IPS-15b (cell line): ENCODE results near the gene ORMDL1.
A peak's percentile ranks its signal among the peaks of the same experiment; 100 is the strongest.
"Not testable (repeated sequence)": the region's sequence is repeated elsewhere in the genome, so short reads cannot be mapped to it uniquely, and the experiment has no call there.

Experiments
- H3K27me3 ChIP-seq: one replicate; pipeline ENCODE4 v1.6.1; 2013; ENCODE audit warnings: low read length; ENCODE audit not compliant: control insufficient read depth, insufficient read depth
- H3K36me3 ChIP-seq: one replicate; pipeline ENCODE4 v1.6.1; 2013; ENCODE audit warnings: low read length; ENCODE audit not compliant: control insufficient read depth, insufficient read depth
- H3K4me1 ChIP-seq: one replicate; pipeline ENCODE4 v1.6.1; 2013; ENCODE audit warnings: mild to moderate bottlenecking, low read length; ENCODE audit not compliant: control insufficient read depth, insufficient read depth
- H3K4me3 ChIP-seq: one replicate; pipeline ENCODE4 v1.5.1; 2013; ENCODE audit warnings: low read depth, low read length
- H3K9ac ChIP-seq: one replicate; pipeline ENCODE4 v1.6.1; 2013; ENCODE audit warnings: low read depth, mild to moderate bottlenecking, low read length
- H3K9me3 ChIP-seq: one replicate; pipeline ENCODE4 v1.6.1; 2013; ENCODE audit warnings: mild to moderate bottlenecking, low read length; ENCODE audit not compliant: control insufficient read depth, insufficient read depth

ORMDL1 gene

DNA sequence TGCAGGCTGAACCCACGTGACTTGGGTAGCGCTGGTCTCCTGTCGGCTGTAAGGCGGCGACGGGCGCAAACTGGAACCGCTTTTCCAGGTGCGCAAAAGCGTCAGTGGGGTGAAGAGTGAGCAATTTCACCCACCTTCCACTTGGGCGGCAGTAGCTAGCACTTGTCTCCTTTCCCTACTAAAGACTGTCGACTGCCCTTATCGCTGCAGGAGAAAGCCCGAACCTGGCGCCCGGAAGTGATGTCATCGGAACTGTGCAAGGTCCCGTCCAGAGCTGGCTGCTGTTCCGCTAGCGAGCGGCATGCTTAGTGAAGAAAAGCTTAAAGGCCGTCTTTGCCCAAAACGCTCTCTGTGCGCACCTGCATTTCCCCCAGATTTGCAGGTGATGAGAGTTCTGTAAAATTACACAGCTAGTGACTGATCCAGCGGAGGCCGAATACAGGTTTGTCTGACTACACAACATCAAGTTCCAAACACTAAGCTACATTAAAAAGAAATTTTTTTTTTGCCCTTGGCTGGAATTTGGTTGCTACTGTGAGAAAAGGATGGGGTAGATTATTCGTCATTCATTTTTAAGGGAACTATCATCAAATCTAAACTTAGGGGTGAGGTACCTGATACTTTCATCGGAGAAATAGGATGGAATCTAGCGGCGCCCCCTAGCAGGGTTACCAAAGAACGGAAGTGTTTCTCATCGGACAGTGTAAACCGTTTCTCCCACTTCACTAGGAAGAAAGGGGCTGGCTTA is 21.4 kb downstream of the ORMDL1 start, which contains the start of gene OSGEPL1:
OSGEPL1 (minus strand) TSS at position 242 of the 748 bp plus-strand sequence. CDS start 1,152 bp downstream, outside the sequence.
- no peaks in the 10 kb centered on the region for H3K9me3 ChIP-seq
- no peaks in the 10 kb centered on the region for H3K4me1 ChIP-seq
- peak within 1 kb of the TSS; percentile 95 for H3K4me3 ChIP-seq
- H3K27me3 ChIP-seq = no peaks in the 10 kb centered on the region
- H3K36me3 ChIP-seq = no peaks in the 10 kb centered on the region
- H3K9ac ChIP-seq = peak within 1 kb of the TSS; percentile 94

DNA sequence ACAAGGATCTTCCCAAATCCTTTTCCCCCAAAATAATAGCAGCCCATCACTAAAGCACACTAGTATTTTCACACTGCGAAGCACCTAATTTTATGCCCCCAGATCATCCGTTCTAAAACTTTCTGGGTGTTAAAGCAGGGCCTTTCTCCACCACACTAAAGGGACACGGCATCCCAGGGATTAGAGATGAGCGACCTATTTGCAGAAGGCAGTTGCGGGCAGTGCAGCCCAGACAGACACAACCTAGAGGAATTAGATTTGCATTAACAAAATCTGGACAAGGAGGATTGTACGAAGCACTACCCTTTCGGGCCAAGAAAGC is 21.9 kb downstream of the ORMDL1 start:
- no peaks in the 10 kb centered on the region for H3K27me3 ChIP-seq
- no peaks in the 10 kb centered on the region for H3K36me3 ChIP-seq
- H3K4me1 ChIP-seq = no peaks in the 10 kb centered on the region
- H3K9ac ChIP-seq = peak overlapping the region; percentile 94
- no peaks in the 10 kb centered on the region for H3K9me3 ChIP-seq
- H3K4me3 ChIP-seq = peak overlapping the region; percentile 95

DNA sequence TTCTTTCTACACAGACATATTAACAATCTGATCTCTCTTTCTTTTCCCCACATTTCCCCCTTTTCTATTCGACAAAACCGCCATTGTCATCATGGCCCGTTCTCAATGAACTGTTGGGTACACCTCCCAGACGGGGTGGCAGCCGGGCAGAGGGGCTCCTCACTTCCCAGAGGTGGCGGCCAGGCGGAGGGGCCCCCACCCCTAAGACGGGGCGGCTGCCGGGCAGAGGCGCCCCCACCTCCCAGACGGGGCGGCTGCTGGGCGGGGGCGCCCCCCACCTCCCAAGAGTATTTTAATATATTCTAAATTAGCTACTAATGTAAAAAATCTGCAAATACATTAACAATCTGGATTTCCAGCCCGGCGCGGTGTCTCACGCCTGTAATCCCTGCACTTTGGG is 24.0 kb downstream of the ORMDL1 start:
- H3K36me3 ChIP-seq, H3K4me1 ChIP-seq, H3K4me3 ChIP-seq, H3K9me3 ChIP-seq, H3K27me3 ChIP-seq, H3K9ac ChIP-seq: not testable (repeated sequence)

DNA sequence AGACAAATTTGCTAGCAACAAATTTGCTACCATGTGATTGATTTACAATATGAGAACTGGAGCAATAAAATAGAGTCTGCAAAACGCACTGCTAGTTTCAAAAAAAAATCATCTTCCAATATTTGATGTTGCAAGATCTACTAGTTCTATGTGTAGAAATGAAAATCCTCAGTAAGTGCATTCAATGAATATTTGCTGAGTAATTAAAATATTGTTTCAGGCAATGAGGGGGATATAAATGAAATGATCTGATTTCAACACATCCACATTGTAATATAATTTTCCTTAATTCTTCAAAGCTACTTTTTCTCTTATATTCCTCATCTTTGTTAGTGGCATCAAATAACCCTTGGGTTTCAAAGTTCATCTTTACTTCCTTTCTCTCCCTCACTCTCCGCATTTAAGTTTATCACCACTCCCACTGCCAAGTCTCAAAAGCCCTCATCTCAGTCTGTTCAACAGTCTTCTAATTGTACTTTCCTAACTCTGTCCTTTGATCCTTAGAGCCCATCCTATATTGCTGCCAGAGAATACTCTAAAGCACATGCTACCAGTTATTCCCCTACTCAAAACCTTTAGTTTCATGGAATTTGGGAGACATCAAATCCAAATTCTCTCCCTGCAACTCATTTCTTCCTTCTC is 27.7 kb downstream of the ORMDL1 start:
- Histone ChIP-seq H3K36me3 (peaks cover 3% of the 10 kb centered on the region), H3K9ac (no peak overlapping the region), H3K27me3 (no peaks in the 10 kb centered on the region), H3K9me3 (no peaks in the 10 kb centered on the region), H3K4me1 (no peaks in the 10 kb centered on the region), H3K4me3 (no peak overlapping the region)

DNA sequence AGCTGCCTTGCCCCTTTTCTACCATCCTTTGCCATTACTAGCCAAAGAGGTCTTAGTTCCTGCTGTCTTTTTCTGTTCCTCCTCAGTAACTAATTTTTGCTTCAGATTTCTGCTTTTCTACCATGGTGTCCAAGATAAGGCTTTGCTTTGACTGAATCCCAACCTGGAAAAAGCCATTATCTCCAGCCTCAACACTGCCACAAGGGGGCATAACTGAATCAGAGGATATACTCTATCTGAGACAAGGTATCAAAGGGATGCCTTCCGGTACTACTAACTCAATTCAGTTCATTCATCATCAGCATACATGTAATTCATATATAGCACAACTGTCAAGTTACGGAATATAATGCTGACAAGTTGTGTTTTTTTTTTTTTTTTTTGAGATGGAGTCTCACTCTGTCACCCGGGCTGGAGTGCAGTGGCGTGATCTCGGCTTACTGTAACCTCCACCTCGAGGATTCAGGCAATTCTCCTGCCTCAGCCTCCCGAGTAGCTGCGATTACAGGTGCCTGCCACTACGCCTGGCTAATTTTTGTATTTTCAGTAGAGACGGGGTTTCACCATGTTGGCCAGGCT is 33.0 kb downstream of the ORMDL1 start:
- Histone ChIP-seq H3K9me3 (no peaks in the 10 kb centered on the region), H3K27me3 (no peaks in the 10 kb centered on the region), H3K4me3 (no peak overlapping the region), H3K4me1 (no peaks in the 10 kb centered on the region), H3K36me3 (peaks cover 3% of the 10 kb centered on the region), H3K9ac (no peak overlapping the region)

DNA sequence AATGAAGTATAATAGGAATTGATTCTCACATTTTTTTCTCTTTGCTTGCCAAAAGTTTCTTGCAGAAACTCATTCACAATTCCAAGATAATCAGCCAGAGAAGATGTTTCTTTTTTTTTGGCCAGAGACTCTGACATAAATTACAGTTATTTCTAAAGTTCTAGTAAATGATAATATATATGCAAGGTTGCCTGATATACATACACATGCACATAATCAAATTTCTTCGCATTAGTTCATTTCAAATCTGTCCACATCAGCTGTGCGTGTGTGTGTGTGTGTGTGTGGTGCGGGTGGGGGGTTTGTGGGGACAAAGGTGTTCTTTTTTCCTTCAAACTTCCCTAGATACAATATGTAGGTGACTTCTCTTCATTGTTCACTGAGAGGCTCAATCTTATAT is 54.7 kb downstream of the ORMDL1 start:
- H3K36me3 ChIP-seq = no peaks in the 10 kb centered on the region
- H3K4me3 ChIP-seq = no peak overlapping the region
- no peaks in the 10 kb centered on the region for H3K9me3 ChIP-seq
- no peaks in the 10 kb centered on the region for H3K4me1 ChIP-seq
- H3K9ac ChIP-seq = no peak overlapping the region
- no peaks in the 10 kb centered on the region for H3K27me3 ChIP-seq

DNA sequence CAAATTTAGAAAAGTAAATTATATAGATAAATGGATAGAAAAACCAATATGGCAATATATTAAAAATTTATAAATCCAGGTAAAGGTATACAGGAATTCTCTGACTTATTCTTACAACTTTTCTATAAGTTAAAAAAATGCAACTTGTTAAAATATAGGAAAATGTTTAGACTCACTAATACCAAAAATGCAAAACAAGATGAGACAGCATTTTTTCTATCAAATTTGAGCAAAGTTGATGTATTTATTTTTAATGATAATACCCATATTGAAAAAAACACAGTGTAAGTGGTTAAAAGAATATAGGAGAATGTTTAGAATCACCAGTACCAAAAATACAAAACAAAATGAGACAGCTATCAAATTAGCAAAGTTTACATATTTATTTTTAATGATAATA is 57.3 kb downstream of the ORMDL1 start:
- H3K36me3 ChIP-seq = no peaks in the 10 kb centered on the region
- H3K4me1 ChIP-seq = no peaks in the 10 kb centered on the region
- no peak overlapping the region for H3K4me3 ChIP-seq
- no peaks in the 10 kb centered on the region for H3K9me3 ChIP-seq
- no peaks in the 10 kb centered on the region for H3K27me3 ChIP-seq
- H3K9ac ChIP-seq = no peak overlapping the region

DNA sequence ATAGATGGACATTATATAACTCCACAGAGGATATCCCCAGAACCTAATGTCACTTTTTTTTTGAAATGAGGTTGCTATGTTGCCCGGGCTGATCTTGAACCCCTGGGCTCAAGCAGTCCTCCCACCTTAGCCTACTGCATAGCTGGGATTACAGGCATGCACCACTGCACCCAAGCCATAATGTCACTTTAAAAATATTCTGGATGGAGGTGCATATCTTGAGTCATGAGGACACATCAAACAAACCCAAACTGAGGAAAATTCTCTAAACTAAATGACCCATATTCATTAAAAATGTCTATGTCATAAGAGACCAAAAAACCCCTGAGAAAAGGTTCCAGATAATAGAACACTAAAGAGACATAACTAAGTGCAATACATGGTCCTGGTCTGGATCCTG is 57.9 kb downstream of the ORMDL1 start:
- H3K9ac ChIP-seq = no peak overlapping the region
- H3K9me3 ChIP-seq = no peaks in the 10 kb centered on the region
- no peaks in the 10 kb centered on the region for H3K27me3 ChIP-seq
- H3K36me3 ChIP-seq = no peaks in the 10 kb centered on the region
- H3K4me3 ChIP-seq = no peak overlapping the region
- H3K4me1 ChIP-seq = no peaks in the 10 kb centered on the region

DNA sequence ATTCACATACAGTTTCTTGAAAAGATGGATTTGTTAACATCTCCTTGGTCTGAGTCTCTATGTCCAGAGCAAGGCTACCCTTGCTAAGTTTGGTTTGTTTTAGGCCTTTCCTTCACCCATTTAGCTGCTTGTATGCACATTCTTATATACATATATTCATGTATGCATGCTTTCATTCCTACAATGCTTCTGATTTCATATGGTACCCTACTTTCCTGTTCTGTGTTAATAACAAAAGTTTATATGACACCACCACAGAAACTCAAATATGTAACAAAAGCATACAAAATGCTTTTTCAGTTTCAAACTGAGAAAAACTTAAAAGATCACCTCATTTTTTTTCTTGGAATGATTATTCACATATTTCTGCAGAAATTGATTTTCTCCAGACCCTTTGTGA is 60.9 kb downstream of the ORMDL1 start:
- Histone ChIP-seq H3K27me3 (no peaks in the 10 kb centered on the region), H3K4me3 (no peak overlapping the region), H3K9me3 (no peaks in the 10 kb centered on the region), H3K36me3 (no peaks in the 10 kb centered on the region), H3K4me1 (no peaks in the 10 kb centered on the region), H3K9ac (no peak overlapping the region)
